Subcutaneous abdominal adipose tissue (tissue), 5 donors: ENCODE measurements around the gene PLA2G2F.
"Not testable (repeated sequence)": the region's sequence is repeated elsewhere in the genome, so short reads cannot be mapped to it uniquely, and the experiment has no call there.

Experiments used
- H3K27ac ChIP-seq: one replicate; pipeline ENCODE4 v1.7.0; 2013; ENCODE audit warnings: low read depth, mild to moderate bottlenecking, inconsistent platforms, low read length, moderate library complexity
- H3K27me3 ChIP-seq, 5 donors: one replicate each; pipeline ENCODE4 v1.7.0; 2013; ENCODE audit warnings: low read length in 5 of 5, inconsistent platforms in 1 of 5; ENCODE audit not compliant: control insufficient read depth in 5 of 5, insufficient read depth in 4 of 5
- H3K36me3 ChIP-seq, 5 donors: one replicate each; pipeline ENCODE4 v1.7.0; 2013; ENCODE audit warnings: low read length in 5 of 5; ENCODE audit not compliant: control insufficient read depth in 5 of 5, insufficient read depth in 5 of 5
- H3K4me1 ChIP-seq, 5 donors: one replicate each; pipeline ENCODE4 v1.7.0; 2013; ENCODE audit warnings: low read length in 5 of 5, mild to moderate bottlenecking in 3 of 5, moderate library complexity in 1 of 5; ENCODE audit not compliant: control insufficient read depth in 5 of 5, insufficient read depth in 5 of 5
- H3K4me3 ChIP-seq, 5 donors: one replicate each; pipeline ENCODE4 v1.7.0; 2013; ENCODE audit warnings: low read length in 5 of 5, low read depth in 1 of 5
- H3K9ac ChIP-seq, 5 donors: one replicate each; pipeline ENCODE4 v1.7.0; 2013; ENCODE audit warnings: low read length in 5 of 5, mild to moderate bottlenecking in 4 of 5, moderate library complexity in 3 of 5
- H3K9me3 ChIP-seq, 5 donors: one replicate each; pipeline ENCODE4 v1.7.0; 2013; ENCODE audit warnings: low read length in 5 of 5; ENCODE audit not compliant: control insufficient read depth in 5 of 5
- donor health status: healthy.
- donor health status: healthy.
- donor health status: healthy.
- donor health status: healthy.
- donor health status: healthy.

Gene PLA2G2F

GRCh38 chr1:20125100-20125499, 14.0 kb upstream of the PLA2G2F start:
- H3K27me3 ChIP-seq, result peaks cover 0 to 9% (median 0%) of the 10 kb centered on the region in 5 donors
- no peak overlapping the region for H3K9ac ChIP-seq
- H3K36me3 ChIP-seq, result no peaks in the 10 kb centered on the region
- H3K9me3 ChIP-seq, result peaks cover 0 to 7% (median 0%) of the 10 kb centered on the region in 5 donors
- no peak overlapping the region for H3K4me3 ChIP-seq
- H3K27ac ChIP-seq, result no peak overlapping the region
- peaks cover 0 to 11% (median 0%) of the 10 kb centered on the region in 5 donors for H3K4me1 ChIP-seq

GRCh38 chr1:20126041-20126805, 12.9 kb upstream of the PLA2G2F start:
- peaks cover 0 to 7% (median 0%) of the 10 kb centered on the region in 5 donors for H3K9me3 ChIP-seq
- peaks cover 0 to 11% (median 0%) of the 10 kb centered on the region in 5 donors for H3K4me1 ChIP-seq
- H3K9ac ChIP-seq, result no peak overlapping the region
- H3K4me3 ChIP-seq, result no peak overlapping the region
- H3K27me3 ChIP-seq, result peaks cover 0 to 9% (median 0%) of the 10 kb centered on the region in 5 donors
- no peaks in the 10 kb centered on the region for H3K36me3 ChIP-seq
- H3K27ac ChIP-seq, result no peak overlapping the region

GRCh38 chr1:20126806-20127440, 12.2 kb upstream of the PLA2G2F start:
- Histone ChIP-seq H3K4me1 (peaks cover 0 to 11% (median 0%) of the 10 kb centered on the region in 5 donors), H3K9ac (no peak overlapping the region), H3K9me3 (peaks cover 0 to 7% (median 0%) of the 10 kb centered on the region in 5 donors), H3K36me3 (no peaks in the 10 kb centered on the region), H3K27ac (no peak overlapping the region), H3K4me3 (no peak overlapping the region), H3K27me3 (peaks cover 0 to 3% (median 0%) of the 10 kb centered on the region in 5 donors)

- H3K9me3 ChIP-seq, H3K9ac ChIP-seq, H3K4me1 ChIP-seq, H3K36me3 ChIP-seq, H3K27ac ChIP-seq, H3K27me3 ChIP-seq, H3K4me3 ChIP-seq: not testable (repeated sequence)
Observed at GRCh38 chr1:20130518-20130917, 8.6 kb upstream of the PLA2G2F start.

GRCh38 chr1:20134995-20135394, 4.1 kb upstream of the PLA2G2F start:
- Histone ChIP-seq H3K27me3 (no peaks in the 10 kb centered on the region), H3K4me3 (no peak overlapping the region), H3K27ac (no peak overlapping the region), H3K4me1 (no peaks in the 10 kb centered on the region), H3K36me3 (no peaks in the 10 kb centered on the region), H3K9ac (no peak overlapping the region), H3K9me3 (peaks cover 0 to under 1% (median 0%) of the 10 kb centered on the region in 5 donors)

GRCh38 chr1:20136249-20136648, 2.9 kb upstream of the PLA2G2F start:
- H3K27me3 ChIP-seq, result peaks cover 0 to 5% (median 2%) of the 10 kb centered on the region in 5 donors
- no peaks in the 10 kb centered on the region for H3K4me1 ChIP-seq
- no peaks in the 10 kb centered on the region for H3K9me3 ChIP-seq
- H3K9ac ChIP-seq, result no peak overlapping the region
- no peak overlapping the region for H3K4me3 ChIP-seq
- H3K36me3 ChIP-seq, result no peaks in the 10 kb centered on the region
- no peak overlapping the region for H3K27ac ChIP-seq

- no peak overlapping the region for H3K9ac ChIP-seq
- no peak overlapping the region for H3K4me3 ChIP-seq
- H3K27ac ChIP-seq, result no peak overlapping the region
- peaks cover 0 to 8% (median 5%) of the 10 kb centered on the region in 5 donors for H3K27me3 ChIP-seq
- H3K9me3 ChIP-seq, result no peaks in the 10 kb centered on the region
- H3K4me1 ChIP-seq, result no peaks in the 10 kb centered on the region
- no peaks in the 10 kb centered on the region for H3K36me3 ChIP-seq
Observed at GRCh38 chr1:20137055-20137454, 2.1 kb upstream of the PLA2G2F start.

- Histone ChIP-seq H3K4me3 (no peak overlapping the region), H3K9me3 (no peaks in the 10 kb centered on the region), H3K36me3 (no peaks in the 10 kb centered on the region), H3K27ac (no peak overlapping the region), H3K9ac (no peak overlapping the region), H3K27me3 (peaks cover 0 to 8% (median 5%) of the 10 kb centered on the region in 5 donors), H3K4me1 (no peaks in the 10 kb centered on the region)
Observed at GRCh38 chr1:20137604-20138003, 1.5 kb upstream of the PLA2G2F start.

- Histone ChIP-seq H3K4me1 (no peaks in the 10 kb centered on the region), H3K4me3 (no peak overlapping the region), H3K9me3 (no peaks in the 10 kb centered on the region), H3K9ac (no peak overlapping the region), H3K27me3 (peaks cover 0 to 8% (median 5%) of the 10 kb centered on the region in 5 donors), H3K27ac (no peak overlapping the region), H3K36me3 (no peaks in the 10 kb centered on the region)
Observed at GRCh38 chr1:20138346-20138745, 777 bp upstream of the PLA2G2F start.
